Measurements from ENCODE around the gene DLX4. TPM values are rescaled to one million over a fixed set of nuclear protein-coding genes. Genes with fewer than 3 reads are reported as not detected.
A peak's percentile ranks its signal among the peaks of the same experiment; 100 is the strongest.

Gene DLX4
- total and polyA plus RNA-seq, 2 experiments from 2014 or later = 0.60 to 1.3 TPM

- Histone ChIP-seq H3K27ac (no peak overlapping the region), H3K4me1 (ENCODE audit: low read depth) (peaks cover 7% of the 10 kb centered on the region), H3K36me3 (no peaks in the 10 kb centered on the region), H3K27me3 (no peaks in the 10 kb centered on the region), H3K4me3 (no peak overlapping the region), H3K9me3 (ENCODE audit: low read depth) (no peaks in the 10 kb centered on the region)
- TF ChIP-seq CTCF (IDR thresholded peaks at IDR 0.05; ENCODE audit: low read depth, low read length) = no peak
- no peak for DNase-seq (ENCODE audit: low read depth in 1 of 2, low spot score in 1 of 2)
Observed at GRCh38 chr17:49939318-49939717, 29.7 kb upstream of the DLX4 start.

GRCh38 chr17:49941427-49941826 is 27.6 kb upstream of the DLX4 start:
- DNase-seq (ENCODE audit: low read depth in 1 of 2, low spot score in 1 of 2) = no peak
- H3K4me3 ChIP-seq = no peak overlapping the region
- no peak overlapping the region for H3K27ac ChIP-seq
- no peaks in the 10 kb centered on the region for H3K9me3 ChIP-seq (ENCODE audit: low read depth)
- no peak for TF ChIP-seq CTCF (IDR thresholded peaks at IDR 0.05; ENCODE audit: low read depth, low read length)
- peaks cover 7% of the 10 kb centered on the region for H3K4me1 ChIP-seq (ENCODE audit: low read depth)
- no peaks in the 10 kb centered on the region for H3K27me3 ChIP-seq
- H3K36me3 ChIP-seq = no peaks in the 10 kb centered on the region

GRCh38 chr17:49942947-49943346 is 26.0 kb upstream of the DLX4 start:
- Histone ChIP-seq H3K4me1 (ENCODE audit: low read depth) (peaks cover 7% of the 10 kb centered on the region), H3K4me3 (no peak overlapping the region), H3K27me3 (no peaks in the 10 kb centered on the region), H3K36me3 (no peaks in the 10 kb centered on the region), H3K9me3 (ENCODE audit: low read depth) (no peaks in the 10 kb centered on the region), H3K27ac (peak overlapping the region; percentile 1)
- no peak for DNase-seq (ENCODE audit: low read depth in 1 of 2, low spot score in 1 of 2)
- TF ChIP-seq CTCF (IDR thresholded peaks at IDR 0.05; ENCODE audit: low read depth, low read length) = no peak

GRCh38 chr17:49944273-49944870 is 24.6 kb upstream of the DLX4 start:
- Histone ChIP-seq H3K27me3 (no peaks in the 10 kb centered on the region), H3K4me3 (no peak overlapping the region)
- DNase-seq (ENCODE audit: low read depth in 1 of 2, low spot score in 1 of 2) = no peak

GRCh38 chr17:49946208-49946607 is 22.8 kb upstream of the DLX4 start:
- H3K27ac ChIP-seq = no peak overlapping the region
- DNase-seq (ENCODE audit: low read depth in 1 of 2, low spot score in 1 of 2) = no peak
- no peak for TF ChIP-seq CTCF (IDR thresholded peaks at IDR 0.05; ENCODE audit: low read depth, low read length)
- no peaks in the 10 kb centered on the region for H3K36me3 ChIP-seq
- peaks cover 7% of the 10 kb centered on the region for H3K4me1 ChIP-seq (ENCODE audit: low read depth)
- H3K4me3 ChIP-seq = no peak overlapping the region
- no peaks in the 10 kb centered on the region for H3K9me3 ChIP-seq (ENCODE audit: low read depth)
- H3K27me3 ChIP-seq = no peaks in the 10 kb centered on the region

More at GRCh38 chr17:49944273-49944870, 24.6 kb upstream of the DLX4 start:
- H3K36me3 ChIP-seq = no peaks in the 10 kb centered on the region
- peaks cover 7% of the 10 kb centered on the region for H3K4me1 ChIP-seq (ENCODE audit: low read depth)
- H3K9me3 ChIP-seq (ENCODE audit: low read depth) = no peaks in the 10 kb centered on the region
- no peak overlapping the region for H3K27ac ChIP-seq
- no peak for TF ChIP-seq CTCF (IDR thresholded peaks at IDR 0.05; ENCODE audit: low read depth, low read length)
